HCT116 (cell line): ENCODE data around the gene VTN.

Source experiments
- CEBPB ChIP-seq: IDR thresholded peaks from 2 replicates; pipeline ENCODE4 v1.6.1; 2012; ENCODE audit warnings: low read depth
- EGR1 ChIP-seq: IDR thresholded peaks from 2 replicates; pipeline ENCODE4 v1.6.1; 2012; ENCODE audit warnings: low read depth
- ELF1 ChIP-seq: IDR thresholded peaks from 2 replicates; pipeline ENCODE4 v1.6.1; 2012; ENCODE audit warnings: low read depth, borderline replicate concordance
- EZH2phosphoT487 ChIP-seq: fragments of 200-600 bp; IDR thresholded peaks from 2 replicates; pipeline ENCODE4 v1.6.1; 2018; ENCODE audit warnings: antibody characterized with exemption, borderline replicate concordance
- POLR2A ChIP-seq: IDR thresholded peaks from 2 replicates; pipeline ENCODE4 v1.7.0; 2011; ENCODE audit warnings: borderline replicate concordance; ENCODE audit not compliant: insufficient read depth, insufficient read length; ENCODE audit errors: extremely low read depth
- SIN3A ChIP-seq: IDR thresholded peaks from 2 replicates; pipeline ENCODE4 v1.6.1; 2012; ENCODE audit warnings: low read depth
- YY1 ChIP-seq: IDR thresholded peaks from 2 replicates; pipeline ENCODE4 v1.6.1; 2011; ENCODE audit warnings: low read length, low read depth, moderate library complexity, mild to moderate bottlenecking; ENCODE audit not compliant: insufficient replicate concordance; ENCODE audit errors: extremely low read depth
- ZNF274 ChIP-seq: fragments of 200-500 bp; sonication (Bioruptor generic); IDR thresholded peaks from 2 replicates; pipeline ENCODE4 v1.6.1; 2014; ENCODE audit warnings: mild to moderate bottlenecking, low read depth, low read length, inconsistent platforms
- TF ChIP-seq, protein P1 (sequence below), 3 experiments: fragments of 200-600 bp in 1 of 3; sonication (generic) in 1 of 3; IDR thresholded peaks in 2 of 3; conservative IDR thresholded peaks in 1 of 3; 2 replicates each; pipeline ENCODE4 v1.5.1; 2012 to 2017; ENCODE audit warnings: low read depth in 2 of 3, low read length in 2 of 3, antibody characterized with exemption in 1 of 3, borderline replicate concordance in 1 of 3, control low read depth in 1 of 3, mild to moderate bottlenecking in 1 of 3, mixed read lengths in 1 of 3, mixed run types in 1 of 3, moderate library complexity in 1 of 3; ENCODE audit not compliant: insufficient read depth in 1 of 3
- TF ChIP-seq, protein P2 (sequence below): IDR thresholded peaks from 2 replicates; pipeline ENCODE4 v1.6.1; 2012

DNA sequence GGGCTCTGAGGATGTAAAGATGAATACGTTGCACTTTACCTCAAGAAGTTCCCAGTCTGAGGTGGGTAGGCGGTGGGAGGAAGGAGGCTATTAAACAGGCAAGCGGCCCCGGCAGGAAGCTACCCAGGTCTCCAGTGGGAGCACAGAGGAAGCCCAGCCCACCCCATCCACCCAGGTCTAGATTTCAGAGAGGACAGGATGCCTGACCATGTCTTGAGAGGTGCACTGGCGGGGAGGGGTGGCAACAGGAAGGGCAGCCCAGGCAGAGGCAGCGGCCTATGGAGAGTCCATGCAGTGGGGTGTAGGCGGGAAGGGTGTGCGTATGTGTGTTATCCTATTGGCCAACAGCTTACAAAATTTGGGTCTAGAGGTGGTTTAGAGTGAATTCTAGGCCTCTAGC is 15.3 kb upstream of the VTN start:
- TF ChIP-seq SIN3A, result no peak
- TF ChIP-seq, protein P1, sequence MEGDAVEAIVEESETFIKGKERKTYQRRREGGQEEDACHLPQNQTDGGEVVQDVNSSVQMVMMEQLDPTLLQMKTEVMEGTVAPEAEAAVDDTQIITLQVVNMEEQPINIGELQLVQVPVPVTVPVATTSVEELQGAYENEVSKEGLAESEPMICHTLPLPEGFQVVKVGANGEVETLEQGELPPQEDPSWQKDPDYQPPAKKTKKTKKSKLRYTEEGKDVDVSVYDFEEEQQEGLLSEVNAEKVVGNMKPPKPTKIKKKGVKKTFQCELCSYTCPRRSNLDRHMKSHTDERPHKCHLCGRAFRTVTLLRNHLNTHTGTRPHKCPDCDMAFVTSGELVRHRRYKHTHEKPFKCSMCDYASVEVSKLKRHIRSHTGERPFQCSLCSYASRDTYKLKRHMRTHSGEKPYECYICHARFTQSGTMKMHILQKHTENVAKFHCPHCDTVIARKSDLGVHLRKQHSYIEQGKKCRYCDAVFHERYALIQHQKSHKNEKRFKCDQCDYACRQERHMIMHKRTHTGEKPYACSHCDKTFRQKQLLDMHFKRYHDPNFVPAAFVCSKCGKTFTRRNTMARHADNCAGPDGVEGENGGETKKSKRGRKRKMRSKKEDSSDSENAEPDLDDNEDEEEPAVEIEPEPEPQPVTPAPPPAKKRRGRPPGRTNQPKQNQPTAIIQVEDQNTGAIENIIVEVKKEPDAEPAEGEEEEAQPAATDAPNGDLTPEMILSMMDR (IDR thresholded peaks at IDR 0.05 in 2 of 3, conservative IDR thresholded peaks at IDR 0.05 in 1 of 3; ENCODE audit: borderline replicate concordance in 1 of 3, insufficient read depth in 1 of 3, low read depth in 2 of 3, low read length in 2 of 3), result no peak
- TF ChIP-seq EZH2phosphoT487, result no peak
- no peak for TF ChIP-seq YY1
- no peak for TF ChIP-seq POLR2A
- no peak for TF ChIP-seq CEBPB
- TF ChIP-seq ZNF274, result no peak
- TF ChIP-seq ELF1, result no peak
- TF ChIP-seq, protein P2, sequence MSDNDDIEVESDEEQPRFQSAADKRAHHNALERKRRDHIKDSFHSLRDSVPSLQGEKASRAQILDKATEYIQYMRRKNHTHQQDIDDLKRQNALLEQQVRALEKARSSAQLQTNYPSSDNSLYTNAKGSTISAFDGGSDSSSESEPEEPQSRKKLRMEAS, result no peak
- TF ChIP-seq EGR1, result no peak
